Coronary artery (tissue), 2 donors: ENCODE measurements around the gene SUMF1.

Experiments used
- DNase-seq: peaks from one replicate; pipeline ENCODE4 v3.0.0-alpha.2; 2017; ENCODE audit warnings: low spot score
- H3K27ac ChIP-seq, 2 donors: fragments of 200-600 bp; sonication (generic); one replicate each; pipeline ENCODE4 v1.5.1; 2016 to 2019
- H3K4me3 ChIP-seq: fragments of 200-600 bp; sonication (generic); 2 replicates; pipeline ENCODE4 v1.5.1; 2016; ENCODE audit warnings: mild to moderate bottlenecking, moderate library complexity
- CTCF ChIP-seq: fragments of 200-600 bp; sonication (generic); IDR thresholded peaks from one replicate; pipeline ENCODE4 v1.5.1; 2019; ENCODE audit warnings: antibody characterized with exemption

The SUMF1 gene

GRCh38 chr3:4497005-4497692 is 30.1 kb upstream of the SUMF1 start:
- Histone ChIP-seq H3K4me3 (peak overlapping the region; percentile 95), H3K27ac (no peak overlapping the region)
- DNase-seq, result no peak
- TF ChIP-seq CTCF, result no peak

GRCh38 chr3:4496087-4496452 is 29.0 kb upstream of the SUMF1 start:
- peak overlapping the region; percentile 91 to 97 for H3K27ac ChIP-seq
- peak overlapping the region; percentile 95 for H3K4me3 ChIP-seq
- DNase-seq, result no peak
- no peak for TF ChIP-seq CTCF

GRCh38 chr3:4495294-4496086 is 28.4 kb upstream of the SUMF1 start:
- no peak for DNase-seq
- H3K4me3 ChIP-seq, result peak overlapping the region; percentile 95
- TF ChIP-seq CTCF, result no peak
- H3K27ac ChIP-seq, result peak overlapping the region; percentile 91 to 97

GRCh38 chr3:4494895-4495264 is 27.8 kb upstream of the SUMF1 start:
- no peak for TF ChIP-seq CTCF
- DNase-seq, result no peak
- Histone ChIP-seq H3K4me3 (peak overlapping the region; percentile 95), H3K27ac (peak overlapping the region; percentile 91 to 97)

- H3K4me3 ChIP-seq, result peak overlapping the region; percentile 95
- no peak for DNase-seq
- TF ChIP-seq CTCF, result no peak
- peak overlapping the region; percentile 91 to 97 for H3K27ac ChIP-seq
These were observed 27.1 kb upstream of the SUMF1 start for GRCh38 chr3:4493941-4494894.

- TF ChIP-seq CTCF, result no peak
- H3K4me3 ChIP-seq, result peak within 1 kb of the TSS; percentile 95
- DNase-seq, result peak; percentile 100
- H3K27ac ChIP-seq, result peak within 1 kb of the TSS; percentile 91 to 97
These were observed 26.2 kb upstream of the SUMF1 start, which contains the start of gene ITPR1 for GRCh38 chr3:4493014-4493940. Gene ITPR1, plus strand, starts transcription at chr3:4493348. Its CDS starts 23,144 bp downstream, at chr3:4516492.
